DND-41 (cell line): ENCODE measurements around the gene USP36.

Experiments
- ATAC-seq: fragments of 200-7000 bp; cut with Tn5 transposase; 3 replicates; pipeline ENCODE4 v1.9.1; 2021; ENCODE audit warnings: low read depth; ENCODE audit not compliant: insufficient read depth
- DNase-seq: peaks from one replicate; pipeline ENCODE4 v3.0.0-alpha.2; 2020
- H2AFZ ChIP-seq: 2 replicates; pipeline ENCODE4 v1.6.0; 2012; ENCODE audit warnings: low read depth, low read length
- H3K27ac ChIP-seq: 2 replicates; pipeline ENCODE4 v1.5.1; 2012; ENCODE audit warnings: low read length, inconsistent platforms
- H3K27me3 ChIP-seq: fragments of 200-600 bp; sonication (generic); 2 replicates; pipeline ENCODE4 v1.6.0; 2012; ENCODE audit warnings: low read length, mild to moderate bottlenecking, inconsistent platforms; ENCODE audit not compliant: insufficient read depth, poor library complexity
- H3K36me3 ChIP-seq: 2 replicates; pipeline ENCODE4 v1.5.1; 2012; ENCODE audit warnings: low read length, inconsistent platforms; ENCODE audit not compliant: insufficient read depth
- H3K4me1 ChIP-seq: 2 replicates; pipeline ENCODE4 v1.5.1; 2012; ENCODE audit warnings: mild to moderate bottlenecking, low read length; ENCODE audit not compliant: insufficient read depth
- H3K4me2 ChIP-seq: 2 replicates; pipeline ENCODE4 v1.6.0; 2012; ENCODE audit warnings: mild to moderate bottlenecking, moderate library complexity, low read length, inconsistent platforms; ENCODE audit not compliant: insufficient read depth
- H3K4me3 ChIP-seq, 2 experiments: fragments of 200-600 bp in 1 of 2; shearing (Covaris generic) in 1 of 2; 2 replicates each; pipeline ENCODE4 v1.5.1; 2012 to 2016; ENCODE audit warnings: inconsistent platforms in 2 of 2, low read length in 2 of 2, mild to moderate bottlenecking in 2 of 2, low read depth in 1 of 2, moderate library complexity in 1 of 2
- H3K79me2 ChIP-seq: 2 replicates; pipeline ENCODE4 v1.6.0; 2012; ENCODE audit warnings: low read length, inconsistent platforms; ENCODE audit not compliant: insufficient read depth
- H3K9ac ChIP-seq: 2 replicates; pipeline ENCODE4 v1.6.0; 2012; ENCODE audit warnings: low read depth, mild to moderate bottlenecking, inconsistent platforms, low read length, moderate library complexity
- H3K9me3 ChIP-seq: 2 replicates; pipeline ENCODE4 v1.5.1; 2012; ENCODE audit warnings: low read length, moderate library complexity, mild to moderate bottlenecking, inconsistent platforms; ENCODE audit not compliant: insufficient read depth, severe bottlenecking
- H4K20me1 ChIP-seq: 2 replicates; pipeline ENCODE4 v1.6.0; 2012; ENCODE audit warnings: low read length; ENCODE audit not compliant: insufficient read depth
- EZH2 ChIP-seq: IDR thresholded peaks from 3 replicates; pipeline ENCODE4 v1.6.1; 2012; ENCODE audit warnings: borderline replicate concordance, low read depth, mild to moderate bottlenecking, moderate library complexity, low read length, inconsistent platforms; ENCODE audit not compliant: severe bottlenecking
- TF ChIP-seq, protein P1 (sequence below): IDR thresholded peaks from 2 replicates; pipeline ENCODE4 v1.5.1; 2012; ENCODE audit warnings: borderline replicate concordance, low read length, moderate library complexity, mild to moderate bottlenecking; ENCODE audit not compliant: poor library complexity, severe bottlenecking; ENCODE audit errors: extremely low read depth

USP36 gene

GRCh38 chr17:78787444-78787843, 53.2 kb downstream of the USP36 start:
- no peak overlapping the region for H3K4me3 ChIP-seq
- H3K27ac ChIP-seq, result no peak overlapping the region
- no peak overlapping the region for H3K9ac ChIP-seq
- H3K79me2 ChIP-seq, result no peaks in the 10 kb centered on the region
- H3K9me3 ChIP-seq, result no peaks in the 10 kb centered on the region
- TF ChIP-seq, protein P1, sequence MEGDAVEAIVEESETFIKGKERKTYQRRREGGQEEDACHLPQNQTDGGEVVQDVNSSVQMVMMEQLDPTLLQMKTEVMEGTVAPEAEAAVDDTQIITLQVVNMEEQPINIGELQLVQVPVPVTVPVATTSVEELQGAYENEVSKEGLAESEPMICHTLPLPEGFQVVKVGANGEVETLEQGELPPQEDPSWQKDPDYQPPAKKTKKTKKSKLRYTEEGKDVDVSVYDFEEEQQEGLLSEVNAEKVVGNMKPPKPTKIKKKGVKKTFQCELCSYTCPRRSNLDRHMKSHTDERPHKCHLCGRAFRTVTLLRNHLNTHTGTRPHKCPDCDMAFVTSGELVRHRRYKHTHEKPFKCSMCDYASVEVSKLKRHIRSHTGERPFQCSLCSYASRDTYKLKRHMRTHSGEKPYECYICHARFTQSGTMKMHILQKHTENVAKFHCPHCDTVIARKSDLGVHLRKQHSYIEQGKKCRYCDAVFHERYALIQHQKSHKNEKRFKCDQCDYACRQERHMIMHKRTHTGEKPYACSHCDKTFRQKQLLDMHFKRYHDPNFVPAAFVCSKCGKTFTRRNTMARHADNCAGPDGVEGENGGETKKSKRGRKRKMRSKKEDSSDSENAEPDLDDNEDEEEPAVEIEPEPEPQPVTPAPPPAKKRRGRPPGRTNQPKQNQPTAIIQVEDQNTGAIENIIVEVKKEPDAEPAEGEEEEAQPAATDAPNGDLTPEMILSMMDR, result no peak
- no peak for TF ChIP-seq EZH2
- no peaks in the 10 kb centered on the region for H3K27me3 ChIP-seq
- no peaks in the 10 kb centered on the region for H4K20me1 ChIP-seq
- peaks cover 8% of the 10 kb centered on the region for H3K4me1 ChIP-seq
- no peak overlapping the region for H2AFZ ChIP-seq
- H3K4me2 ChIP-seq, result no peak overlapping the region
- H3K36me3 ChIP-seq, result peaks cover 4% of the 10 kb centered on the region; the same call in 1 of the 2 replicates
- DNase-seq (no peak), ATAC-seq (no peak)

GRCh38 chr17:78785663-78786057, 55.0 kb downstream of the USP36 start:
- H3K9me3 ChIP-seq, result no peaks in the 10 kb centered on the region
- TF ChIP-seq, protein P1, result no peak
- TF ChIP-seq EZH2, result no peak
- DNase-seq, result no peak

GRCh38 chr17:78785011-78785662, 55.5 kb downstream of the USP36 start:
- Histone ChIP-seq H3K9me3 (no peaks in the 10 kb centered on the region), H3K4me2 (no peak overlapping the region), H3K27ac (no peak overlapping the region), H3K4me3 (no peak overlapping the region), H3K36me3 (peaks cover 3% of the 10 kb centered on the region; the same call in 1 of the 2 replicates), H2AFZ (no peak overlapping the region), H3K9ac (no peak overlapping the region), H3K4me1 (peaks cover 14% of the 10 kb centered on the region), H4K20me1 (peaks cover 3% of the 10 kb centered on the region; the same call in 1 of the 2 replicates), H3K27me3 (no peaks in the 10 kb centered on the region), H3K79me2 (peaks cover 16% of the 10 kb centered on the region)
- DNase-seq (no peak), ATAC-seq (no peak)
- TF ChIP-seq, protein P1, result no peak
- no peak for TF ChIP-seq EZH2

More at GRCh38 chr17:78785663-78786057, 55.0 kb downstream of the USP36 start:
- peaks cover 9% of the 10 kb centered on the region for H3K4me1 ChIP-seq
- peaks cover 12% of the 10 kb centered on the region for H3K79me2 ChIP-seq
- no peak overlapping the region for H3K27ac ChIP-seq
- H3K27me3 ChIP-seq, result no peaks in the 10 kb centered on the region
- ATAC-seq, result no peak
- no peak overlapping the region for H3K9ac ChIP-seq
- H3K4me3 ChIP-seq, result no peak overlapping the region
- H2AFZ ChIP-seq, result no peak overlapping the region
- H3K36me3 ChIP-seq, result peaks cover 3% of the 10 kb centered on the region; the same call in 1 of the 2 replicates
- H3K4me2 ChIP-seq, result no peak overlapping the region
- no peaks in the 10 kb centered on the region for H4K20me1 ChIP-seq
